ENCODE measurements around the gene FAM221A. TPM values are rescaled to one million over a fixed set of nuclear protein-coding genes. Genes with fewer than 3 reads are reported as not detected.
A peak's percentile ranks its signal among the peaks of the same experiment; 100 is the strongest.
"Not testable (repeated sequence)": the region's sequence is repeated elsewhere in the genome, so short reads cannot be mapped to it uniquely, and the experiment has no call there.

Gene FAM221A
- polyA plus RNA-seq, 1 donor = 2.4 TPM

- no peak for DNase-seq (ENCODE audit: low read depth)
These were observed 20.0 kb downstream of the FAM221A start for GRCh38 chr7:23700046-23700445.

GRCh38 chr7:23709081-23709750 is 29.2 kb downstream of the FAM221A start:
- no peak for DNase-seq (ENCODE audit: low read depth)

GRCh38 chr7:23710000-23710399 is 30.0 kb downstream of the FAM221A start, which contains the start of gene STK31:
TSS of gene STK31 (plus strand) at chr7:23710219. CDS start at chr7:23710286, 67 bp downstream.
- no peak for DNase-seq (ENCODE audit: low read depth)

GRCh38 chr7:23712368-23713284 is 32.6 kb downstream of the FAM221A start:
- DNase-seq (ENCODE audit: low read depth) = peak; percentile 31

- no peak for DNase-seq (ENCODE audit: low read depth)
These were observed 33.5 kb downstream of the FAM221A start for GRCh38 chr7:23713285-23714149.

GRCh38 chr7:23714150-23714464 is 34.1 kb downstream of the FAM221A start:
- no peak for DNase-seq (ENCODE audit: low read depth)

- DNase-seq (ENCODE audit: low read depth) = no peak
These were observed 34.6 kb downstream of the FAM221A start for GRCh38 chr7:23714579-23714978.

GRCh38 chr7:23715099-23715498 is 35.1 kb downstream of the FAM221A start:
- no peak for DNase-seq (ENCODE audit: low read depth)

GRCh38 chr7:23717788-23718187 is 37.8 kb downstream of the FAM221A start:
- no peak for DNase-seq (ENCODE audit: low read depth)

GRCh38 chr7:23721456-23721855 is 41.5 kb downstream of the FAM221A start:
- no peak for DNase-seq (ENCODE audit: low read depth)

GRCh38 chr7:23722587-23723216 is 42.7 kb downstream of the FAM221A start:
- DNase-seq (ENCODE audit: low read depth) = not testable (repeated sequence)

GRCh38 chr7:23724113-23724512 is 44.1 kb downstream of the FAM221A start:
- DNase-seq (ENCODE audit: low read depth) = not testable (repeated sequence)

- no peak for DNase-seq (ENCODE audit: low read depth)
These were observed 62.1 kb downstream of the FAM221A start for GRCh38 chr7:23742051-23742450.

- DNase-seq (ENCODE audit: low read depth) = no peak
These were observed 63.2 kb downstream of the FAM221A start for GRCh38 chr7:23743226-23743625.

- no peak for DNase-seq (ENCODE audit: low read depth)
These were observed 66.6 kb downstream of the FAM221A start for GRCh38 chr7:23746629-23747028.

GRCh38 chr7:23751852-23752251 is 71.9 kb downstream of the FAM221A start:
- DNase-seq (ENCODE audit: low read depth) = no peak

Other genes with a start within 250 kb of the FAM221A start
- 27.8 TPM for gene IGF2BP3, start 209.7 kb upstream of the FAM221A start, polyA plus RNA-seq (ENCODE audit: insufficient read length)
- gene TRA2A, start 148.2 kb upstream of the FAM221A start, polyA plus RNA-seq (ENCODE audit: insufficient read length) = 125 TPM
- 6.1 TPM for gene CCDC126, start 82.8 kb upstream of the FAM221A start, polyA plus RNA-seq (ENCODE audit: insufficient read length)
- gene STK31, start 30.0 kb downstream of the FAM221A start, polyA plus RNA-seq (ENCODE audit: insufficient read length) = 1.1 TPM

All from forelimb muscle (tissue), 1 donor.